ENCODE results near the gene SMAD6. TPM values are rescaled to one million over a fixed set of nuclear protein-coding genes. Genes with fewer than 3 reads are reported as not detected.

The SMAD6 gene
- total RNA-seq, 1 experiment from 2014 or later, result 6.6 TPM

GRCh38 chr15:66711260-66711659, 9.2 kb downstream of the SMAD6 start:
- no peaks in the 10 kb centered on the region for H3K9me3 ChIP-seq (ENCODE audit: control insufficient read depth in 1 of 2, insufficient read depth in 1 of 2, low read depth in 1 of 2, low read length in 2 of 2)
- RAD21 ChIA-PET (ENCODE audit: low non-redundant PET in 1 of 2, low total read pairs in 2 of 2, uncharacterized antibody in 2 of 2, unreplicated experiment in 2 of 2), result no interaction called here
- POLR2A ChIA-PET, result interaction anchor here (1.3 to 1.6 kb wide), 2 partner anchors 9 to 10 kb away, joined by 4 read pairs; partner anchors contain the start of gene SMAD6
- H3K4me2 ChIP-seq (ENCODE audit: low read length), result peak overlapping the region; percentile 9; the same call in 1 of the 2 replicates
- H3K4me1 ChIP-seq (ENCODE audit: control insufficient read depth in 1 of 2, insufficient read depth in 2 of 2, low read length in 2 of 2), result peaks cover 30 to 46% of the 10 kb centered on the region in 2 experiments
- H3K27ac ChIP-seq (ENCODE audit: low read depth, low read length), result no peak overlapping the region
- TF ChIP-seq SIN3A (IDR thresholded peaks at IDR 0.05; ENCODE audit: low read depth), result no peak
- no peak for TF ChIP-seq EZH2 (IDR thresholded peaks at IDR 0.05)
- no peak for TF ChIP-seq REST (IDR thresholded peaks at IDR 0.05; ENCODE audit: low read depth)
- no peak for TF ChIP-seq MAX (IDR thresholded peaks at IDR 0.05)
- no peak for TF ChIP-seq RAD21 (IDR thresholded peaks at IDR 0.05; ENCODE audit: low read depth)
- TF ChIP-seq FOSL1 (IDR thresholded peaks at IDR 0.05; ENCODE audit: low read depth), result no peak
- no peak for TF ChIP-seq CEBPB (IDR thresholded peaks at IDR 0.05; ENCODE audit: low read depth)
- TF ChIP-seq TCF7L2 (IDR thresholded peaks at IDR 0.05; ENCODE audit: borderline replicate concordance, extremely low read depth, insufficient read depth, insufficient read length), result no peak
- no peak for TF ChIP-seq POLR2A (IDR thresholded peaks at IDR 0.05; ENCODE audit: borderline replicate concordance, extremely low read depth, insufficient read depth, insufficient read length)
- no peak for TF ChIP-seq ZFX (IDR thresholded peaks at IDR 0.05)
- TF ChIP-seq ATF3 (IDR thresholded peaks at IDR 0.05), result no peak
- no peak for TF ChIP-seq CTCF (IDR thresholded peaks at IDR 0.05 in 2 of 3, conservative IDR thresholded peaks at IDR 0.05 in 1 of 3; ENCODE audit: borderline replicate concordance in 1 of 3, insufficient read depth in 1 of 3, low read depth in 2 of 3, low read length in 2 of 3)
- no peak overlapping the region for H2AFZ ChIP-seq (ENCODE audit: low read depth, low read length, poor library complexity, severe bottlenecking)
- DNase-seq (ENCODE audit: low read depth, low spot score) (no peak), ATAC-seq (no peak)
- no peaks in the 10 kb centered on the region for H3K36me3 ChIP-seq (ENCODE audit: control insufficient read depth in 1 of 2, insufficient read depth in 2 of 2, low read length in 2 of 2)
- H3K4me3 ChIP-seq (replicated peaks in 1 of 2; ENCODE audit: low read depth in 1 of 2, low read length in 2 of 2), result no peak overlapping the region
- no peaks in the 10 kb centered on the region for H4K20me1 ChIP-seq (ENCODE audit: insufficient read depth)
- H3K9ac ChIP-seq (ENCODE audit: low read length), result no peak overlapping the region
- no peaks in the 10 kb centered on the region for H3K9me2 ChIP-seq (ENCODE audit: insufficient read depth)
- H3K79me2 ChIP-seq (ENCODE audit: insufficient read depth, low read length), result no peaks in the 10 kb centered on the region
- intact Hi-C loops (cut with micrococcal nuclease), result no loop called here
- H3K27me3 ChIP-seq (ENCODE audit: insufficient read depth, low read length), result no peaks in the 10 kb centered on the region
- no TSS peak for BruUV-seq (replicated peaks)
- CTCF ChIA-PET, result interaction anchor here (0.8 kb wide), 1 partner anchor 9 kb away, joined by 3 read pairs; the partner anchor contains the start of gene SMAD6

All from HCT116 (cell line).